GM18858 (cell line): ENCODE results near the gene SYNM.

Experiments
- ATAC-seq: cut with Tn5 transposase; IDR thresholded peaks from one replicate; pipeline ENCODE4 v1.9.1; 2021; ENCODE audit not compliant: unreplicated experiment

The SYNM gene

GRCh38 chr15:99121691-99122410, 17.0 kb downstream of the SYNM start:
- no peak for ATAC-seq

GRCh38 chr15:99122831-99123712, 18.2 kb downstream of the SYNM start:
- ATAC-seq: no peak

GRCh38 chr15:99123713-99124451, 19.0 kb downstream of the SYNM start:
- no peak for ATAC-seq

- ATAC-seq: no peak
Measured at GRCh38 chr15:99124641-99125040, 19.8 kb downstream of the SYNM start.

GRCh38 chr15:99125061-99125891, 20.4 kb downstream of the SYNM start:
- no peak for ATAC-seq

- no peak for ATAC-seq
Measured at GRCh38 chr15:99126131-99126588, 21.3 kb downstream of the SYNM start.

GRCh38 chr15:99126930-99127329, 22.1 kb downstream of the SYNM start:
- ATAC-seq: no peak

- ATAC-seq: no peak
Measured at GRCh38 chr15:99127773-99128172, 22.9 kb downstream of the SYNM start.

GRCh38 chr15:99128411-99128810, 23.5 kb downstream of the SYNM start:
- no peak for ATAC-seq

- ATAC-seq: no peak
Measured at GRCh38 chr15:99129644-99130043, 24.8 kb downstream of the SYNM start.

- no peak for ATAC-seq
Measured at GRCh38 chr15:99130314-99130713, 25.4 kb downstream of the SYNM start.

- no peak for ATAC-seq
Measured at GRCh38 chr15:99130765-99131440, 26.0 kb downstream of the SYNM start.

- ATAC-seq: no peak
Measured at GRCh38 chr15:99131441-99132023, 26.7 kb downstream of the SYNM start.

GRCh38 chr15:99132122-99132521, 27.2 kb downstream of the SYNM start:
- no peak for ATAC-seq

- no peak for ATAC-seq
Measured at GRCh38 chr15:99132634-99133287, 27.9 kb downstream of the SYNM start.

- no peak for ATAC-seq
Measured at GRCh38 chr15:99134317-99134821, 29.5 kb downstream of the SYNM start.

- peak; percentile 82 for ATAC-seq
Measured at GRCh38 chr15:99135194-99135593, 30.3 kb downstream of the SYNM start.

- no peak for ATAC-seq
Measured at GRCh38 chr15:99137111-99137546, 32.2 kb downstream of the SYNM start.

- ATAC-seq: no peak
Measured at GRCh38 chr15:99137877-99138276, 33.0 kb downstream of the SYNM start.
